ENCODE data around the gene SLC46A1. TPM values are rescaled to one million over a fixed set of nuclear protein-coding genes. Genes with fewer than 3 reads are reported as not detected.

Gene SLC46A1
- total RNA-seq, 2 experiments from 2014 or later: 2.1 to 3.1 TPM

GRCh38 chr17:28399808-28400207 is 6.2 kb downstream of the SLC46A1 start:
- no peak for TF ChIP-seq CTCF (IDR thresholded peaks at IDR 0.05)
- Mint-ChIP-seq H3K27ac (no peak overlapping the region), H3K9me3 (no peaks in the 10 kb centered on the region), H3K36me3 (ENCODE audit: low read depth) (peaks cover 4% of the 10 kb centered on the region), H3K4me1 (ENCODE audit: low read depth) (no peaks in the 10 kb centered on the region), H3K4me3 (no peak overlapping the region), H3K27me3 (no peaks in the 10 kb centered on the region)
- CTCF ChIA-PET: interaction anchor here (0.8 to 1.3 kb wide), 2 partner anchors 10 to 17 kb away, joined by 3 to 4 read pairs; no protein-coding TSS in a partner anchor
- DNase-seq: no peak
- no peak for ATAC-seq
- POLR2A ChIA-PET: interaction anchor here (0.6 to 2.0 kb wide), 5 partner anchors 10 to 70 kb away, joined by 3 to 6 read pairs (median 4); no protein-coding TSS in a partner anchor
- intact Hi-C loops (cut with micrococcal nuclease): no loop called here

GRCh38 chr17:28398280-28398981 is 7.6 kb downstream of the SLC46A1 start:
- no peak overlapping the region for H3K27ac Mint-ChIP-seq

DNA sequence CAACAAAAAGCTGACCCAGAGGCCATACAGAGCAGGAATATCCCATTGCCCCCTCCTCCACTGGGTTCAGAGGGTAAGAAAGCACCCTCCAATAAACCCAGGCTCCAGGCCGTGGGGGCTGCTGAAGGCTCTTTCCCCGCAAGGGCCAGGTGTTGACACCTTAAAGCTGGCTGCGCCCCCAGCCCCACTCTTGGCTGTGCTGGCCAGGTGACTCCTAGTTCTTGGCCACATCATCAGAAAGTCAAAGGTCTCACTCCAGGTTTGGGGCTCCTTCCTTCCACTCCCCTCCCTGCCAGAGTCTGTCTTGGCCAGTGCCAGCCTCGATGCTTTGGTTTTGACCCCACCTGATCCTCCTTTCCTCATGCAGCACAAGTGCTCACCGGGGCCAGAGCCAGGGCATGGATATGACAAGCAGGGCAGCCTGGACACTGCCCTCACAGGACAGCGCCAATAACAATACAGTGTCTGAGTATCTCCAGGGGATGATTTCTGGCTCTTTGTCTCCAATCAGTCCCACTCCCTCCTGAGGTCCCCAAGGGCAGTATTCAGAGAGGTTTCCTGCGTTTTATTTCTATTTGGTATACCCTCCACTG is 8.2 kb downstream of the SLC46A1 start:
- POLR2A ChIA-PET: interaction anchor here (1.9 to 2.0 kb wide), 2 partner anchors 9 to 12 kb away, joined by 5 to 6 read pairs; partner anchors contain the start of gene SLC46A1
- DNase-seq: no peak
- no peak overlapping the region for H3K4me3 Mint-ChIP-seq
- CTCF ChIA-PET: interaction anchor here (1.1 kb wide), 1 partner anchor 12 kb away, joined by 6 read pairs; no protein-coding TSS in a partner anchor
- no peaks in the 10 kb centered on the region for H3K9me3 Mint-ChIP-seq
- no peaks in the 10 kb centered on the region for H3K4me1 Mint-ChIP-seq (ENCODE audit: low read depth)
- no peak for TF ChIP-seq CTCF (IDR thresholded peaks at IDR 0.05)
- ATAC-seq: no peak
- H3K27me3 Mint-ChIP-seq: no peaks in the 10 kb centered on the region
- intact Hi-C loops (cut with micrococcal nuclease): no loop called here
- peaks cover 12% of the 10 kb centered on the region for H3K36me3 Mint-ChIP-seq (ENCODE audit: low read depth)
- no peak overlapping the region for H3K27ac Mint-ChIP-seq

More at GRCh38 chr17:28398280-28398981, 7.6 kb downstream of the SLC46A1 start:
- ChIA-PET CTCF (interaction anchor here (1.1 kb wide), 1 partner anchor 12 kb away, joined by 6 read pairs; no protein-coding TSS in a partner anchor), POLR2A (interaction anchor here (1.4 to 2.0 kb wide), 2 partner anchors 11 to 68 kb away, joined by 3 to 6 read pairs; no protein-coding TSS in a partner anchor)
- peaks cover 12% of the 10 kb centered on the region for H3K36me3 Mint-ChIP-seq (ENCODE audit: low read depth)
- ATAC-seq (no peak), DNase-seq (no peak)
- no peaks in the 10 kb centered on the region for H3K9me3 Mint-ChIP-seq
- H3K4me1 Mint-ChIP-seq (ENCODE audit: low read depth): no peaks in the 10 kb centered on the region
- no peak overlapping the region for H3K4me3 Mint-ChIP-seq
- intact Hi-C loops (cut with micrococcal nuclease): no loop called here
- no peak for TF ChIP-seq CTCF (IDR thresholded peaks at IDR 0.05)
- H3K27me3 Mint-ChIP-seq: no peaks in the 10 kb centered on the region

DNA sequence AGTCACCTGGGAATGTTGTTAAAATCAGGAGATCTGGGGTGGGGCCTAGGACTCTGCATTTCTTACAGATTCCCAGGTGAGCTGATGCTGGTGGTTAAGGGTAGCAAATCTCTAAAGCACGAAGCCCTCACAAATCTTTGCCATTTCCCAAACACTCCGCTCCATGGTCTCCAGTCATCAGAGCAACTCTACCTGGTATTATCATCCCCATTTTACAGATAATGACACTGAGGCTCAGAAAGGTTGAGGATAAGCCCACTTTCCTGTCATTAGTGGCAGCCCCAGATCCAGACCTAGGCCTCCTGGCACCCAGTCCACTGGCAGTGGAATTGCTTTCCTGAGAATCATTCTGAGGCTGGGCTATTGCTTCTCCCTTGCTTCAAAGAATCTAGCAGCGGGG is 8.7 kb downstream of the SLC46A1 start:
- H3K9me3 Mint-ChIP-seq: no peaks in the 10 kb centered on the region
- no peak overlapping the region for H3K4me3 Mint-ChIP-seq
- H3K27me3 Mint-ChIP-seq: no peaks in the 10 kb centered on the region
- H3K4me1 Mint-ChIP-seq (ENCODE audit: low read depth): no peaks in the 10 kb centered on the region
- DNase-seq (no peak), ATAC-seq (no peak)
- no peak for TF ChIP-seq CTCF (IDR thresholded peaks at IDR 0.05)
- H3K27ac Mint-ChIP-seq: no peak overlapping the region
- peaks cover 14% of the 10 kb centered on the region for H3K36me3 Mint-ChIP-seq (ENCODE audit: low read depth)
- intact Hi-C loops (cut with micrococcal nuclease): no loop called here
- ChIA-PET CTCF (interaction anchor here (2.3 kb wide), 1 partner anchor 19 kb away, joined by 8 read pairs; no protein-coding TSS in a partner anchor), POLR2A (interaction anchor here (1.9 kb wide), 1 partner anchor 9 kb away, joined by 5 read pairs; the partner anchor contains the start of gene SLC46A1)

Measured in activated CD8-positive, alpha-beta T cell treated with anti-CD3 and anti-CD28 coated beads for 36 hours (primary cell).